Lower lobe of right lung (tissue), 2 donors: Measurements from ENCODE around the gene NINJ2. TPM values are rescaled to one million over a fixed set of nuclear protein-coding genes. Genes with fewer than 3 reads are reported as not detected.
A peak's percentile ranks its signal among the peaks of the same experiment; 100 is the strongest.

Experiments used
- ATAC-seq, 2 donors: fragments of 200-7000 bp; cut with Tn5 transposase; one replicate each; pipeline ENCODE4 v1.9.1; 2020 to 2022; ENCODE audit warnings: mild to moderate bottlenecking in 2 of 2, moderate library complexity in 2 of 2
- DNase-seq: peaks from one replicate; pipeline ENCODE4 v3.0.0-alpha.2; 2020
- H3K27ac ChIP-seq: fragments of 200-600 bp; one replicate; pipeline ENCODE4 v1.8.0; 2022
- H3K27me3 ChIP-seq: fragments of 200-600 bp; one replicate; pipeline ENCODE4 v1.8.0; 2022; ENCODE audit warnings: low read depth
- H3K36me3 ChIP-seq: fragments of 200-600 bp; one replicate; pipeline ENCODE4 v1.8.0; 2022; ENCODE audit warnings: mild to moderate bottlenecking
- H3K4me1 ChIP-seq: fragments of 200-600 bp; one replicate; pipeline ENCODE4 v1.8.0; 2022
- H3K4me3 ChIP-seq: fragments of 200-600 bp; one replicate; pipeline ENCODE4 v1.8.0; 2022; ENCODE audit warnings: mild to moderate bottlenecking
- H3K9me3 ChIP-seq: fragments of 200-600 bp; one replicate; pipeline ENCODE4 v1.8.0; 2022
- intact Hi-C: fragments of 100-400 bp; cut with DNase I; formaldehyde crosslinking; loops from one replicate; pipeline ENCODE4 v1.11.0; 2022
- total RNA-seq: library from RNA; stranded (reverse); fragmentation: NEBNext Ultra II Directional; extraction: Animal tissue kit (Norgen Biotek cat#: 25700); gene quantifications from one replicate; pipeline ENCODE4 v1.2.1, GENCODE V29; 2021
- TF ChIP-seq, protein P1 (sequence below): fragments of 200-600 bp; IDR thresholded peaks from one replicate; pipeline ENCODE4 v1.8.0; 2022; ENCODE audit warnings: antibody characterized with exemption, mild to moderate bottlenecking
- donor health status: DM: no; HTN: yes; CAD: no; lungs with severe emphysema.

NINJ2 gene
- total RNA-seq, 1 donor from 2014 or later = 18.1 TPM

GRCh38 chr12:617304-617915 is 45.8 kb downstream of the NINJ2 start:
- no peaks in the 10 kb centered on the region for H3K36me3 ChIP-seq
- no peaks in the 10 kb centered on the region for H3K27me3 ChIP-seq
- no peaks in the 10 kb centered on the region for H3K9me3 ChIP-seq
- peaks cover 60% of the 10 kb centered on the region for H3K4me1 ChIP-seq
- intact Hi-C loops = no loop called here
- peak overlapping the region; percentile 84 for H3K27ac ChIP-seq
- peak; percentile 80 to 87 for ATAC-seq
- peak overlapping the region; percentile 23 for H3K4me3 ChIP-seq
- TF ChIP-seq, protein P1, sequence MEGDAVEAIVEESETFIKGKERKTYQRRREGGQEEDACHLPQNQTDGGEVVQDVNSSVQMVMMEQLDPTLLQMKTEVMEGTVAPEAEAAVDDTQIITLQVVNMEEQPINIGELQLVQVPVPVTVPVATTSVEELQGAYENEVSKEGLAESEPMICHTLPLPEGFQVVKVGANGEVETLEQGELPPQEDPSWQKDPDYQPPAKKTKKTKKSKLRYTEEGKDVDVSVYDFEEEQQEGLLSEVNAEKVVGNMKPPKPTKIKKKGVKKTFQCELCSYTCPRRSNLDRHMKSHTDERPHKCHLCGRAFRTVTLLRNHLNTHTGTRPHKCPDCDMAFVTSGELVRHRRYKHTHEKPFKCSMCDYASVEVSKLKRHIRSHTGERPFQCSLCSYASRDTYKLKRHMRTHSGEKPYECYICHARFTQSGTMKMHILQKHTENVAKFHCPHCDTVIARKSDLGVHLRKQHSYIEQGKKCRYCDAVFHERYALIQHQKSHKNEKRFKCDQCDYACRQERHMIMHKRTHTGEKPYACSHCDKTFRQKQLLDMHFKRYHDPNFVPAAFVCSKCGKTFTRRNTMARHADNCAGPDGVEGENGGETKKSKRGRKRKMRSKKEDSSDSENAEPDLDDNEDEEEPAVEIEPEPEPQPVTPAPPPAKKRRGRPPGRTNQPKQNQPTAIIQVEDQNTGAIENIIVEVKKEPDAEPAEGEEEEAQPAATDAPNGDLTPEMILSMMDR = no peak
- DNase-seq = peak; percentile 88

GRCh38 chr12:615620-616019 is 47.6 kb downstream of the NINJ2 start:
- no peaks in the 10 kb centered on the region for H3K27me3 ChIP-seq
- ATAC-seq (no peak), DNase-seq (no peak)
- no peak overlapping the region for H3K4me3 ChIP-seq
- no peaks in the 10 kb centered on the region for H3K9me3 ChIP-seq
- H3K27ac ChIP-seq = peak overlapping the region; percentile 20
- H3K36me3 ChIP-seq = no peaks in the 10 kb centered on the region
- H3K4me1 ChIP-seq = peaks cover 65% of the 10 kb centered on the region
- TF ChIP-seq, protein P1 = no peak
- intact Hi-C loops = no loop called here

- peak; percentile 69 for DNase-seq
- H3K4me1 ChIP-seq = peaks cover 66% of the 10 kb centered on the region
- TF ChIP-seq, protein P1 = peak; percentile 25
- H3K9me3 ChIP-seq = no peaks in the 10 kb centered on the region
- peak in 1 of 2 donors; percentile 35 for ATAC-seq
- no peaks in the 10 kb centered on the region for H3K27me3 ChIP-seq
- no peaks in the 10 kb centered on the region for H3K36me3 ChIP-seq
- H3K27ac ChIP-seq = peak overlapping the region; percentile 18
- no peak overlapping the region for H3K4me3 ChIP-seq
- intact Hi-C loops = no loop called here
Observed at GRCh38 chr12:614411-614970, 48.8 kb downstream of the NINJ2 start.

- TF ChIP-seq, protein P1 = no peak
- ATAC-seq (no peak), DNase-seq (no peak)
- Histone ChIP-seq H3K9me3 (no peaks in the 10 kb centered on the region), H3K27ac (no peak overlapping the region), H3K36me3 (no peaks in the 10 kb centered on the region), H3K4me3 (no peak overlapping the region), H3K4me1 (peaks cover 66% of the 10 kb centered on the region), H3K27me3 (no peaks in the 10 kb centered on the region)
- intact Hi-C loops = no loop called here
Observed at GRCh38 chr12:613996-614395, 49.2 kb downstream of the NINJ2 start.

DNA sequence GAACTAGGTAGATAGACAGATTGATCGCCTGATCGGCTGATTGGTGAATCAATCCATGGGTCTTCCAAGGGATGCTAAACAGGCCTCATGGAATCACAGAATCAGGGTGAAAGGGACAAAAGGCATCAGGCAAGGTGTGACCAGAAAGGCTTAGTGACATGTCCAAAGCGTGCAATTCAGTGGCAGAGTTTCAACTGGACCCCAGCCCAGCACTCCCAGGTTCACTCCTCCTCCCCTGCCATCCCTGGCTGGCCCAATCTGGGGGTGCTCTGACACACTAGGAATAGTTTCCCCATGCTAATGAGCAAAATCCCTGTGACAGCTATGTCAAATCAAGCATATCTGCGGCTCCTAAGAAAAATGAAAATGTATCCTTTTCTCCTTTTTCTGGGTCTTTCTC is 50.4 kb downstream of the NINJ2 start:
- no peaks in the 10 kb centered on the region for H3K36me3 ChIP-seq
- no peaks in the 10 kb centered on the region for H3K9me3 ChIP-seq
- H3K4me3 ChIP-seq = no peak overlapping the region
- no peak overlapping the region for H3K27ac ChIP-seq
- H3K27me3 ChIP-seq = no peaks in the 10 kb centered on the region
- H3K4me1 ChIP-seq = peaks cover 74% of the 10 kb centered on the region
- DNase-seq (no peak), ATAC-seq (no peak)
- TF ChIP-seq, protein P1 = no peak
- intact Hi-C loops = no loop called here
